Mesodermal cell (in vitro differentiated cells): ENCODE data around the gene HTR3B.
"Not testable (repeated sequence)": the region's sequence is repeated elsewhere in the genome, so short reads cannot be mapped to it uniquely, and the experiment has no call there.

Experiments
- H3K27ac ChIP-seq: 2 replicates; pipeline ENCODE4 v1.7.0; 2013; ENCODE audit warnings: mild to moderate bottlenecking, low read depth, low read length, moderate library complexity; ENCODE audit not compliant: severe bottlenecking
- H3K36me3 ChIP-seq: 2 replicates; pipeline ENCODE4 v1.7.1; 2013; ENCODE audit warnings: mild to moderate bottlenecking, low read length, moderate library complexity; ENCODE audit not compliant: control insufficient read depth, insufficient read depth
- H3K4me1 ChIP-seq: one replicate; pipeline ENCODE4 v1.7.1; 2013; ENCODE audit warnings: mild to moderate bottlenecking, low read length; ENCODE audit not compliant: insufficient read depth, control insufficient read depth, poor library complexity, severe bottlenecking
- H3K4me3 ChIP-seq: 2 replicates; pipeline ENCODE4 v1.7.0; 2013; ENCODE audit warnings: low read length, control low read depth, mild to moderate bottlenecking; ENCODE audit not compliant: insufficient read depth, poor library complexity, severe bottlenecking; ENCODE audit errors: extremely low read depth
- H3K9me3 ChIP-seq: 2 replicates; pipeline ENCODE4 v1.7.1; 2013; ENCODE audit warnings: mild to moderate bottlenecking, low read length, moderate library complexity; ENCODE audit not compliant: control insufficient read depth
- WGBS, 2 experiments: methylation state at CpG; one replicate each; pipeline ENCODE4 v1.1.5; 2013; ENCODE audit warnings: missing lambda C conversion rate in 2 of 2; ENCODE audit not compliant: insufficient coverage in 2 of 2; 5-methylcytosine and 5-hydroxymethylcytosine counted together

Gene HTR3B

DNA sequence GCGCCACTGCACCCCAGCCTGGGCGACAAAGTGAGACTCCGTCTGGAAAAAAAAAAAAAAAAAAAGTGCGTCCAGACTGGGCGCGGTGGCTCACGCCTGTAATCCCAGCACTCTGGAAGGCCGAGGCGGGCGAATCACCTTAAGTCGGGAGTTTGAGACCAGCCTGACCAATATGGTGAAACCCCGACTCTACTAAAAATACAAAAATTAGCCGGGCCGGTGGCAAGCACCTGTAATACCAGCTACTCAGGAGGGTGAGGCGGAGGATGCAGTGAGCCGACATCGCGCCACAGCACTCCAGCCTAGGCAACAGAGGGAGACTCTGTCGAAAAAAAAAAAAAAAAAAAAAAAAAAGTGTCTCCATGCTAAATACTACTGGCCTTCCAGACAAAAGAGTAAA is 30.5 kb upstream of the HTR3B start:
- 60 to 70% methylated on average over 3 to 11 of the region's 19 CpGs for WGBS, 2 experiments
- Histone ChIP-seq H3K36me3 (peaks cover 12% of the 10 kb centered on the region), H3K4me3 (peak overlapping the region; percentile 72), H3K9me3 (no peaks in the 10 kb centered on the region), H3K27ac (no peak overlapping the region), H3K4me1 (peaks cover 9% of the 10 kb centered on the region)

DNA sequence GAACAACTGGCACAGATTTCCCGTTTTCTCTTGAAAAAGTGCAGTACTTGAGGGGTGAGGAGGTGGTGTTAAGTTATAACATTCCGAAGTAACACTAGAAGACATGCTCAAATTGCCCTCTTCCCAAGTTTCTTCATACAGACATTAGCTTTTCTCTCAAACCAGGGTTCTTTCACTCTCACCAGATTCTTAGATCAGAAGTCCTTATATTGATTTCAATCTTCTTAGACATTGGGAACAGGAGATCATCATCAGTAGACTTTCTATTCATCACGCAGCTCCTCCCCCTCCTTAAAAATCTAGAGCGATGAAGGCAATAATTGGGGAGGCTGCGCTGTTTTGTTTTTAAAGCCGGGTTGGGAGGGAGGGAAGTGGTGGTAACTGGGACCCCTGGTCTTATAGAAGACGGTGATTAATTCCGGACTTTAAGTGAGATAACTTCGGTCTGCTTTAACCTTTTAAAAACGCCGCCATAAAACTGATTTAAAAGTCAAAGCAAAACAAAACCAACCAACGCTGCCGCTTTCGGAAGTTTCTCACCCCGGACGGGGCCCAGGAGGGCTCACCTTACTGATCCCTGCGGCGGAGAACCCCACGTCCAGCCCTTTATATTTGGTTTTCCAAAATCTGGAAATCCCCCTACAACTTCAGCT is 29.9 kb upstream of the HTR3B start:
- Histone ChIP-seq H3K9me3 (no peaks in the 10 kb centered on the region), H3K4me1 (peaks cover 9% of the 10 kb centered on the region), H3K4me3 (peak overlapping the region; percentile 72), H3K27ac (peak overlapping the region; percentile 49), H3K36me3 (peaks cover 8% of the 10 kb centered on the region)
- 1% methylated on average over 12 of the region's 19 CpGs for WGBS, 2 experiments

DNA sequence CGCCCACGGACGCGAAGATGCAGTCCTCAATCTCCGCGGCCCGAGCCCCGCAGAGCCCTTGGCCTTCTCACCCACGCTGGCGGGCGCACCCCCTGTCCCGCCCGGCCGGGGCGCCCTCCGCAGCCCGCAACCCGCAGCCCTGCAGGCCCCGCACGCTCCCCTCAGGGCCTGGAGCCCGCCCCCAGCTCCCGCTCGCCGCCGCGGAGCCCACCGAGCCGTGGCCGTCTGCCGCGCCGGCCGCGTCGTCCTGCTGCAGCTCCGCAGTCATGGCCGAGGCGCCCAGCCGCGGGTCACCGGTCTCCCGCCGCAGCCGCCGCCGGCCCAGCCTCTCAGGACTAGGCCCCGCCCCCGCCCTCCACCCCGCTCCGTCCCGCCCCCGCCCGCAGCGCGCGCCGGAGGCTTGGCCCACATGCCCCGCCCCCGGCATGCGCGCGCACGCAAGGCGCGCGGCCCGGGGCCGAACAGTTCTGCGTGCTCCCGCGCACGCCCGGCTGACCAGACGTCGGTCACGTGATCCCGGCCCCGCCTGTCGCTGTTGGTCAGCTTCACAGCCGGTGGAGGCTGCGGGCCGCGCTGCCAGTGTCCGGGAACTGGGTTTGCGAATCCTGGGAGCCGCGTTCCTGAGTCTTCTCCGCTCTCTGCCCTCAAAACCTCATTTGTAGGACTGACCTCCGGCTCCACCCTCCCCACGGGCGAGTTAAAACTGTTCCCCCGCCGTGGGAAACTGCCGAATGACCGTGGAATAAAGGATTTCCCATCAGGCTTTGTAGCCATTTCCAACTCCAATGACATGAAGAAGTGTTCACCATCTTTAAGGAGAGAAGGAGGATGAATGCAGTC is 29.1 kb upstream of the HTR3B start, which contains the start of gene USP28:
TSS of gene USP28 (minus strand) at position 339 of the 840 bp plus-strand sequence. CDS start at position 268, 71 bp downstream.
- peaks cover 9% of the 10 kb centered on the region for H3K4me1 ChIP-seq
- WGBS, 2 experiments = 0 to 1% methylated on average over 55 to 71 of the region's 95 CpGs
- H3K9me3 ChIP-seq = no peaks in the 10 kb centered on the region
- H3K4me3 ChIP-seq = peak within 1 kb of the TSS; percentile 72
- peak within 1 kb of the TSS; percentile 94 for H3K27ac ChIP-seq
- peaks cover 5% of the 10 kb centered on the region for H3K36me3 ChIP-seq

DNA sequence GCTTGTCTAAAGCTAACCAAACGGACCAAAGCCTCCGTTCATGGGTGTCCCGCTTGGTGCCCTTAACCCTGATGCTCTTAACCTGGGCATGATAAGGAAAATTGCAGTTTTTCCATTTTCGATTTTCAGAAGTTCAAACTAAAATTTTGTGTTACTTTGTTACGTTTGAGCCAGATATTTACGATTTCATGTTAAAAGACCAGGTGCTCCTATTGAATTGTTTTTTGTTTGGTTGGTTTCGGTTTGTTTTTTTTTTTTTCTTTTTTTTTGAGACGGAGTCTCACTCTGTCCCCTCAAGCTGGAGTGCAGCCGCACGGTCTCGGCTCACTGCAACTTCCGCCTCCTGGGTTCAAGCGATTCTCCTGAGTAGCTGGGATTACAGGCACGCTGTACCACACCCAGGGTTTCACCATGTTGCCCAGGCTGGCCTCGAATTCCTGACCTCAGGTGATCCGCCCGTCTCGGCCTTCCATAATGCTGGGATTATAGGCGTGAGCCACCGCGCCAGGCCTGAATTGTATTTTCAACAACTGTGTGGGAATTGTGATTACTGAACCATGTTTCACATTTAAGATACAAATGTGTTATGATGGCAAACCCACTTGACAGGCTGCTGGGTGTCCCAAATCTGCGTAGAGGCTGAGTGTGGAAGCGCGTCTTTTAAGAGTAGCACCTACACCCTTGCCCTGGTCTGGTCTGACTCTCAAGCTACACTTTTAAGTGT is 28.4 kb upstream of the HTR3B start:
- 87 to 92% methylated on average over 22 to 24 of the region's 24 CpGs for WGBS, 2 experiments
- no peaks in the 10 kb centered on the region for H3K36me3 ChIP-seq
- H3K27ac ChIP-seq = peak overlapping the region; percentile 94
- no peaks in the 10 kb centered on the region for H3K9me3 ChIP-seq
- H3K4me1 ChIP-seq = peaks cover 9% of the 10 kb centered on the region
- peak overlapping the region; percentile 41 for H3K4me3 ChIP-seq

DNA sequence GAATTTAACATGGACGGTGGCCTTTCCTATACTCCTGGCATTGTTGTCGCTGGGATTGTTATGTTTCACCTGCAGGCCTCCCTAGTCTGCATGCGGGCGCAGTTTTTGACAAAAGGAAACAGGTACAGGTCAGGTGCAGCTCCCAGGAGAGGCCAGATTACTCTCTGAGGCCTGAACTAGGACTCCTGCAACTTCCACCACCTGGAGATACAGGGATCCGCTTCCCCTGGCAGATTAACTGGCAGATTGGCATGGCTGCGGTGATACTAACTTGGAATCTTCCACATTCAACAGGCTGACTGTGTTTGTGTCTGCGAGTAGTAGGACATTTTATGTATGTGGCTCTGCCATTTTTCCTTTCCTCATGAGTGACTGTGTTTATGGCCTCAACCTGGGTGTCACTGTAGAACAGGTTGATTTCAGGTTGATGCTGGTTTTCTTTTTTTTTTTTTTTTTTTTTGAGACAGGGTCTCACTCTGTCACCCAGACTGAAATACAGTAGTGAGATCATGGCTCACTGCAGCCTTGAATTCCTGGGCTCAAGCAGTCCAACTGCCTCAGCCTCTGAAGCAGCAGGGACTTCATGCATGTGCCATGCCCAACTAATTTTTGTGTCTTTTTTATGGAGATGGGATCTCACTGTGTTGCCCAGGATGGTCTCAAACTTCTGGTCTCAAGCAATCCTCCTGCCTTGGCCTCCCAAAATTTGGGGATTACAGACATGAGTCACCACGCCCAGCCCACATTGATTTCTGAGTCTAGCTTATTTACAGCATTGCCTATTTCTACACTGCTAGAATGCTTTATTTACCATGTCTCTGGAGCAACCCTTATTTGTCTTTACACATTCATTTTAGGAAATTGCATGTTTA is 27.6 kb upstream of the HTR3B start:
- Histone ChIP-seq H3K9me3 (no peaks in the 10 kb centered on the region), H3K4me1 (peaks cover 9% of the 10 kb centered on the region), H3K36me3 (no peaks in the 10 kb centered on the region), H3K27ac (no peak overlapping the region), H3K4me3 (no peak overlapping the region)
- 92 to 95% methylated on average over 5 to 6 of the region's 8 CpGs for WGBS, 2 experiments

DNA sequence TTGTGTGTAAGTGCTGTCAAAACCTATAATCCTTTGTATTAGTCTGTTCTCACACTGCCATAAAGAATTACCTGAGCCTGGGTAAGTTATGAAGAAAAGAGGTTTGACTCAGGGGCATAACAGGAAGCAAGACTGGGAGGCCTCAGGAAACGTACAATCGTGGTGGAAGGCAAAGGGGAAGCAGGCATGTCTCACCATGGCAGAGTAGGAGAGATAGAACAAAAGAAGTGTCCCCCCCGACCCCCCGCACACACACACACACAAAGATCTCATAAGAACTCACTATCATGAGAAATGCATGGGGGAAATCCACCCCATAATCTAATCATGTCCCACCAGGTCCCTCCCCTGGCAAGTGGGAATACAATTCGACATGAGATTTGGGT is 26.9 kb upstream of the HTR3B start:
- H3K9me3 ChIP-seq = no peaks in the 10 kb centered on the region
- H3K4me3 ChIP-seq = no peak overlapping the region
- 90 to 100% methylated on average over 1 to 2 of the region's 5 CpGs for WGBS, 2 experiments
- no peaks in the 10 kb centered on the region for H3K36me3 ChIP-seq
- peaks cover 9% of the 10 kb centered on the region for H3K4me1 ChIP-seq
- H3K27ac ChIP-seq = no peak overlapping the region

DNA sequence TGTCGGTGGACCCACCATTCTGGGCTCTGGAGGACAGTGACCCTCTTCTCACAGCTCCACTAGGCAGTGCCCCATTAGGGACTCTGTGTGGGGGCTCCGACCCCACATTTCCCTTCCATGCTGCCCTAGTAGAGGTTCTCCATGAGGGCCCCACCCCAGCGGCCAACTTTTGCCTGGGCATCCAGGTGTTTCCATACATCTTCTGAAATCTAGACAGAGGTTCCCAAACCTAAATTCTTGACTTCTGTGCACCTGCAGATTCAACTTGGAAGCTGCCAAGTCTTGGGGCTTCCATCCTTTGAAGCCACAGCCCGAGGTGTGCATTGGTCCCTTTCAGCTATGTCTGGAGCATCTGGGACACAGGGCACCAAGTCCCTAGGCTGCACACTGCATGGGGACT is 25.1 kb upstream of the HTR3B start:
- 91 to 97% methylated on average over 4 of the region's 4 CpGs for WGBS, 2 experiments
- not testable (repeated sequence) for H3K27ac ChIP-seq, H3K36me3 ChIP-seq, H3K4me3 ChIP-seq, H3K4me1 ChIP-seq, H3K9me3 ChIP-seq

DNA sequence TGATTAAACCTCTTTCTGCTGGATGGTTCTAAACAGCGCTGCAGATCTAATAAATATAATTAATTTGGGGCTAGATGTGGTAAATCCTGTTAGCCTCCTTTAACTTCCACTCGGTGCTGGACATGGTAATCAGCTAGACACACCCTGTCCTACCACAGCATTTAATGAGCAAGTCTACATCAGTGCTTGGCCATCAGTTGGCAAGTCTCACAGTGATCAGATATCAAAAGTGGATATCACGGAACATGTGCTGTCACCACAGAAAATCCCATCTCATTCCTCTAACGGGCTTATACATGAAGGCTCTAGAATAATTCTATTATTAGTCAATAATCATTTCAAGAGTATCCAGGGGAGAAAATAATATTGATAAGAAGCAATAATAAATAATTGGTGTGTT is 23.6 kb upstream of the HTR3B start:
- Histone ChIP-seq H3K9me3 (no peaks in the 10 kb centered on the region), H3K36me3 (no peaks in the 10 kb centered on the region), H3K27ac (no peak overlapping the region), H3K4me3 (no peak overlapping the region), H3K4me1 (no peaks in the 10 kb centered on the region)
- WGBS, 2 experiments = 86 to 100% methylated on average over 1 of the region's 4 CpGs

DNA sequence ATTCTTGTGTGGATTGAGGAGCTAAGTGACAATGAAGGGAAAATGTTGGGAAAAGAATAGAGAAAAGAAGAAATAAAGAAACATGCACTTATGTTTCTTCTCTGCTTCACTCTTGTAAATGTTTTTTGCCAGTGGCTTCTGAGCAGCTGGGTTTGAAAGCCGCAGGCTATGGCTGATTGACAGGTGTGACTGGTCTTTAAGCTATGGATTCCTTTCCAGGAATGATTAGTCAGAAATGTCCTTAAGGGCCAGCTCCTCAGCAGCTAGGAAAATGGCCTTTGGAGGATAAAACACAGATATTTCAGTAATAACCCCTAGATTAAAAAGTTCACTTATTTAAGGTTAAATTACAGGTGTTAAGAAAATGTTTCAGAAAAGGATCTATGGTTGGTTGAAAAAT is 22.7 kb upstream of the HTR3B start:
- H3K27ac ChIP-seq = no peak overlapping the region
- no peaks in the 10 kb centered on the region for H3K4me1 ChIP-seq
- no peak overlapping the region for H3K4me3 ChIP-seq
- H3K36me3 ChIP-seq = no peaks in the 10 kb centered on the region
- no peaks in the 10 kb centered on the region for H3K9me3 ChIP-seq
- WGBS, 2 experiments = 75% methylated on average over 1 of the region's 1 CpG; no CpG with 5 or more reads in 1 of the 2 experiments

DNA sequence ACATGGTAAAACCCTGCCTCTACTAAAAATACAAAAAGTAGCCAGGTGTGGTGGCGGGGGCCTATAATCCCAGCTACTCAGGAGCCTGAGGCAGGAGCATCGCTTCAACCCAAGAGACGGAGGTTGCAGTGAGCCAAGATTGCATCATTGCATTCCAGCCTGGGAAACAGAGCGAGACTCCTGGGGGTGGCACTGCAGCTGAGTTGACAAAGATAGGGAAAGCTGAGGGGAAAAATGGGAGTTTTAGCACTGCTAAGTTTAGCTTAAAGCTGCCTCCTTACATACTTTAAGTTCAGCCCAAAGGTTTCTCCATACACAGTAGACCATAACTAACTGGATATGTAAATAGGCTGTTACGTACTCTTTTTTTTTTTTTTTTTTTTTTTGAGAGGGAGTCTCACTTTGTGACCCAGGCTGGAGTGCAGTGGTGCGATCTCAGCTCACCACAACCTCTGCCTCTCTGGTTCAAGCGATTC is 20.2 kb upstream of the HTR3B start:
- 62 to 65% methylated on average over 5 to 6 of the region's 7 CpGs for WGBS, 2 experiments
- H3K27ac ChIP-seq = no peak overlapping the region
- no peaks in the 10 kb centered on the region for H3K36me3 ChIP-seq
- no peaks in the 10 kb centered on the region for H3K9me3 ChIP-seq
- H3K4me1 ChIP-seq = no peaks in the 10 kb centered on the region
- H3K4me3 ChIP-seq = no peak overlapping the region
